ENCODE measurements around the gene TEX44.

DNA sequence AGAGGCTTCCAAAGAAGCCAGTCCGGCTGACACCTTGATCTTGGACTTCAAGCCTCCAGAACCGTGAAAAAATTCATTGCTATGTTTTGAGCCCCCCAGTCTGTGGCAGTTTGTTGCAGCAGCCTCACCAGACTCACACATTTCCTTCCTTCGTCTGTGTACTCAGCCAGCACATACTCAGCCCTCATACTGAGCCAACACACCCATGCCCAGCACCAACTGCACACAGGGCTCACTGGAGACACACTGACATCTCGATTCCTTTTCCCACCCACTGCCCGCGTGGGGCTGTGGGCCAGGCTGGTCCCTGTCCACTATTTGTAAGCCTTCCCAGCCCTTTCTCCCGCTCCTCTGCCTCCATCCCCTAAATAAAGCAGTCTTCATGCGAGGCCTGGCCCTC, 38.3 kb upstream of the TEX44 start:
- TF ChIP-seq, protein P1, sequence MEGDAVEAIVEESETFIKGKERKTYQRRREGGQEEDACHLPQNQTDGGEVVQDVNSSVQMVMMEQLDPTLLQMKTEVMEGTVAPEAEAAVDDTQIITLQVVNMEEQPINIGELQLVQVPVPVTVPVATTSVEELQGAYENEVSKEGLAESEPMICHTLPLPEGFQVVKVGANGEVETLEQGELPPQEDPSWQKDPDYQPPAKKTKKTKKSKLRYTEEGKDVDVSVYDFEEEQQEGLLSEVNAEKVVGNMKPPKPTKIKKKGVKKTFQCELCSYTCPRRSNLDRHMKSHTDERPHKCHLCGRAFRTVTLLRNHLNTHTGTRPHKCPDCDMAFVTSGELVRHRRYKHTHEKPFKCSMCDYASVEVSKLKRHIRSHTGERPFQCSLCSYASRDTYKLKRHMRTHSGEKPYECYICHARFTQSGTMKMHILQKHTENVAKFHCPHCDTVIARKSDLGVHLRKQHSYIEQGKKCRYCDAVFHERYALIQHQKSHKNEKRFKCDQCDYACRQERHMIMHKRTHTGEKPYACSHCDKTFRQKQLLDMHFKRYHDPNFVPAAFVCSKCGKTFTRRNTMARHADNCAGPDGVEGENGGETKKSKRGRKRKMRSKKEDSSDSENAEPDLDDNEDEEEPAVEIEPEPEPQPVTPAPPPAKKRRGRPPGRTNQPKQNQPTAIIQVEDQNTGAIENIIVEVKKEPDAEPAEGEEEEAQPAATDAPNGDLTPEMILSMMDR (IDR thresholded peaks at IDR 0.05) = no peak
- TF ChIP-seq EZH2 (IDR thresholded peaks at IDR 0.05) = no peak
